WTC11 (cell line): ENCODE results near the gene COMMD10.

Experiments
- CTCF ChIP-seq: fragments of 200-600 bp; IDR thresholded peaks from 2 replicates; pipeline ENCODE4 v1.8.0; 2022; ENCODE audit warnings: antibody characterized with exemption
- ELF4 ChIP-seq: sonication (generic); formaldehyde crosslinking; IDR thresholded peaks from 2 replicates; pipeline ENCODE4 v1.8.1; 2022; ENCODE audit warnings: low read depth, mild to moderate bottlenecking, moderate library complexity, missing genetic modification reagents
- GABPB1 ChIP-seq: sonication (generic); formaldehyde crosslinking; IDR thresholded peaks from 2 replicates; pipeline ENCODE4 v1.8.1; 2023; ENCODE audit warnings: mild to moderate bottlenecking, missing genetic modification reagents
- GRHL2 ChIP-seq: fragments of 250-450 bp; sonication (Bioruptor Pico); IDR thresholded peaks from 2 replicates; pipeline ENCODE4 v1.8.0; 2022; ENCODE audit warnings: mild to moderate bottlenecking, moderate library complexity; ENCODE audit not compliant: insufficient replicate concordance, severe bottlenecking
- IRF2 ChIP-seq: sonication (generic); formaldehyde crosslinking; IDR thresholded peaks from 2 replicates; pipeline ENCODE4 v1.8.0; 2022; ENCODE audit warnings: low read depth, missing genetic modification reagents, borderline replicate concordance
- NFE2L1 ChIP-seq: sonication (generic); formaldehyde crosslinking; IDR thresholded peaks from 2 replicates; pipeline ENCODE4 v1.8.1; 2023; ENCODE audit warnings: missing genetic modification reagents
- NR3C1 ChIP-seq: sonication (generic); formaldehyde crosslinking; conservative IDR thresholded peaks from 2 replicates; pipeline ENCODE4 v1.8.1; 2023; ENCODE audit warnings: low read depth, mild to moderate bottlenecking, missing genetic modification reagents
- OVOL2 ChIP-seq: fragments of 250-450 bp; sonication (Bioruptor Pico); IDR thresholded peaks from 2 replicates; pipeline ENCODE4 v1.9.0; 2021; ENCODE audit warnings: mild to moderate bottlenecking, borderline replicate concordance
- PREB ChIP-seq: sonication (generic); formaldehyde crosslinking; IDR thresholded peaks from 2 replicates; pipeline ENCODE4 v1.8.1; 2022; ENCODE audit warnings: mild to moderate bottlenecking, missing genetic modification reagents, moderate library complexity, borderline replicate concordance
- STAT6 ChIP-seq: sonication (generic); formaldehyde crosslinking; conservative IDR thresholded peaks from 2 replicates; pipeline ENCODE4 v1.8.1; 2023; ENCODE audit warnings: mild to moderate bottlenecking, low read depth, missing genetic modification reagents, moderate library complexity
- ZSCAN18 ChIP-seq: fragments of 250-450 bp; sonication (Bioruptor Pico); IDR thresholded peaks from 2 replicates; pipeline ENCODE4 v2.1.2; 2022; ENCODE audit warnings: mild to moderate bottlenecking, moderate library complexity

GRCh38 chr5:116271446-116272025, 186.7 kb downstream of the COMMD10 start:
- TF ChIP-seq CTCF, result no peak
- no peak for TF ChIP-seq ZSCAN18 (CRISPR knock-in tag)
- TF ChIP-seq STAT6 (CRISPR knock-in tag), result no peak
- no peak for TF ChIP-seq IRF2 (CRISPR knock-in tag)
- TF ChIP-seq GABPB1 (CRISPR knock-in tag), result no peak
- TF ChIP-seq ELF4, result no peak
- no peak for TF ChIP-seq PREB
- TF ChIP-seq OVOL2 (CRISPR knock-in tag), result no peak
- no peak for TF ChIP-seq NR3C1 (CRISPR knock-in tag)
- no peak for TF ChIP-seq NFE2L1 (CRISPR knock-in tag)
- no peak for TF ChIP-seq GRHL2 (CRISPR knock-in tag)
